K562 (cell line): ENCODE data around the gene PPTC7. TPM values are rescaled to one million over a fixed set of nuclear protein-coding genes. Genes with fewer than 3 reads are reported as not detected.
A peak's percentile ranks its signal among the peaks of the same experiment; 100 is the strongest.
"Not testable (repeated sequence)": the region's sequence is repeated elsewhere in the genome, so short reads cannot be mapped to it uniquely, and the experiment has no call there.

Source experiments
- ATAC-seq: fragments of 200-7000 bp; cut with Tn5 transposase; 3 replicates; pipeline ENCODE4 v1.9.1; 2020; ENCODE audit warnings: moderate library complexity
- BruUV-seq: library from RNA; stranded (reverse); fragments of 400-500 nt; replicated peaks from 2 replicates; lab custom pipeline; 2021; lab: Mats Ljungman, UMichigan
- CTCF ChIA-PET: fragments of 300-600 bp; formaldehyde crosslinking; extraction: SDS; loops from one replicate; lab custom pipeline; 2021; ENCODE audit warnings: low intra/inter-chr PET ratio; lab: Yijun Ruan, JAX
- POLR2A ChIA-PET: fragments of 300-600, 350-650 bp; sonication (Branson Sonifier 250); formaldehyde crosslinking; extraction: SDS; loops from one replicate; lab custom pipeline; 2021; ENCODE audit warnings: antibody characterized with exemption, inconsistent platforms; lab: Yijun Ruan, JAX
- DNase-seq, 4 experiments: peaks; one replicate each; pipeline versions ENCODE4 v3.0.0 to v3.0.0-alpha.2; 2011 to 2018; ENCODE audit warnings: low spot score in 3 of 4, mixed read lengths in 3 of 4; ENCODE audit errors: extremely low read depth in 1 of 4
- FAIRE-seq: peaks from 2 replicates; lab custom pipeline; 2011; peaks lifted over from hg19 to GRCh38; lab: Jason Lieb, UNC
- H2AFZ ChIP-seq: 2 replicates; pipeline ENCODE4 v1.6.0; 2011; ENCODE audit warnings: low read depth, low read length, control low read depth, inconsistent platforms
- H3K27ac ChIP-seq: fragments of 200-600 bp; 3 replicates; pipeline ENCODE4 v1.8.0; 2011; ENCODE audit warnings: low read depth, mild to moderate bottlenecking, control low read depth, inconsistent platforms, low read length, moderate library complexity, mixed read lengths; ENCODE audit errors: extremely low read depth
- H3K27me3 ChIP-seq, 2 experiments: fragments of 300-600 bp in 1 of 2; 2 replicates in 1 of 2; 3 replicates in 1 of 2; pipeline versions ENCODE4 v1.6.0 to v1.8.0; 2011; ENCODE audit warnings: inconsistent platforms in 2 of 2, low read length in 2 of 2, mild to moderate bottlenecking in 1 of 2, mixed read lengths in 1 of 2, moderate library complexity in 1 of 2; ENCODE audit not compliant: control insufficient read depth in 2 of 2, insufficient read depth in 2 of 2
- H3K36me3 ChIP-seq: fragments of 300-600 bp; 3 replicates; pipeline ENCODE4 v1.8.0; 2011; ENCODE audit warnings: mild to moderate bottlenecking, low read length, inconsistent platforms; ENCODE audit not compliant: control insufficient read depth, insufficient read depth
- H3K4me1 ChIP-seq, 2 experiments: fragments of 200-600 bp in 1 of 2; replicated peaks in 1 of 2; 2 replicates in 1 of 2; 3 replicates in 1 of 2; pipeline versions ENCODE4 v1.5.1 to v1.8.0; 2011; ENCODE audit warnings: inconsistent platforms in 2 of 2, low read length in 2 of 2, mild to moderate bottlenecking in 1 of 2, mixed read lengths in 1 of 2, moderate library complexity in 1 of 2; ENCODE audit not compliant: control insufficient read depth in 2 of 2, insufficient read depth in 2 of 2
- H3K4me2 ChIP-seq: 2 replicates; pipeline ENCODE4 v1.6.1; 2011; ENCODE audit warnings: low read length, control low read depth, inconsistent platforms, mixed read lengths; ENCODE audit not compliant: insufficient read depth
- H3K4me3 ChIP-seq: fragments of 200-600 bp; sonication (generic), shearing (Covaris generic); 2 replicates; pipeline ENCODE4 v1.5.1; 2016; ENCODE audit warnings: control low read depth, inconsistent platforms
- H3K79me2 ChIP-seq: fragments of 200-600 bp; 3 replicates; pipeline ENCODE4 v1.8.0; 2011; ENCODE audit warnings: low read length, inconsistent platforms; ENCODE audit not compliant: control insufficient read depth, insufficient read depth
- H3K9ac ChIP-seq, 2 experiments: 2 replicates each; pipeline versions ENCODE4 v1.6.0 to v1.6.1; 2011; ENCODE audit warnings: low read depth in 2 of 2, low read length in 2 of 2, control low read depth in 1 of 2, inconsistent platforms in 1 of 2, mild to moderate bottlenecking in 1 of 2, mixed read lengths in 1 of 2; ENCODE audit not compliant: insufficient read depth in 1 of 2
- H3K9me1 ChIP-seq: one replicate; pipeline ENCODE4 v1.6.0; 2011; ENCODE audit warnings: inconsistent platforms, mild to moderate bottlenecking, low read length, moderate library complexity; ENCODE audit not compliant: control insufficient read depth, insufficient read depth
- H3K9me3 ChIP-seq: replicated peaks from 2 replicates; pipeline ENCODE4 v1.5.1; 2011; ENCODE audit warnings: low read depth, low read length, inconsistent platforms; ENCODE audit not compliant: control insufficient read depth, insufficient read depth
- H4K20me1 ChIP-seq: replicated peaks from 2 replicates; pipeline ENCODE4 v1.6.1; 2011; ENCODE audit warnings: low read length, inconsistent platforms, mixed read lengths; ENCODE audit not compliant: control insufficient read depth, insufficient read depth
- GATAD2A ChIP-seq: fragments of 450-650 bp; IDR thresholded peaks from 2 replicates; pipeline ENCODE4 v1.6.1; 2017
- RBM25 ChIP-seq: fragments of 200-400 bp; formaldehyde crosslinking; IDR thresholded peaks from 2 replicates; pipeline ENCODE4 v1.6.1; 2018; ENCODE audit warnings: low read length, low read depth, moderate library complexity; ENCODE audit not compliant: severe bottlenecking
- ZNF121 ChIP-seq: sonication (generic); formaldehyde crosslinking; conservative IDR thresholded peaks from 2 replicates; pipeline ENCODE4 v1.8.0; 2022; ENCODE audit warnings: missing genetic modification reagents
- ZNF175 ChIP-seq: fragments of 200-800 bp; sonication (Bioruptor generic); IDR thresholded peaks from 2 replicates; pipeline ENCODE4 v1.6.1; 2016; ENCODE audit warnings: low read depth, mild to moderate bottlenecking, missing genetic modification characterization, missing compliant biosample characterization
- ZNF79 ChIP-seq: fragments of 250-450 bp; sonication (Bioruptor Pico); IDR thresholded peaks from 2 replicates; pipeline ENCODE4 v1.4.0; 2020; ENCODE audit warnings: low read depth, mild to moderate bottlenecking, moderate library complexity
- WGBS: fragments of 100-300 bp; shearing (Covaris generic); methylation state at CpG from one replicate; pipeline ENCODE4 v1.1.6; 2016; ENCODE audit warnings: low coverage, mixed read lengths; ENCODE audit not compliant: insufficient coverage; ENCODE audit errors: missing lambda C conversion rate; 5-methylcytosine and 5-hydroxymethylcytosine counted together
- in situ Hi-C: fragments of 300-500 bp; cut with MboI; formaldehyde crosslinking; loops from 4 replicates; pipeline ENCODE4 v1.15.0; 2018; ENCODE audit warnings: inconsistent platforms, mixed read lengths
- intact Hi-C: fragments of 100-400 bp; cut with micrococcal nuclease; formaldehyde crosslinking; loops from 2 replicates; pipeline ENCODE4 v1.14.2; 2022
- polyA plus RNA-seq, 8 experiments: library from polyadenylated mRNA; depleted of rRNA in 4 of 8; stranded (reverse) in 5 of 8; unstranded in 3 of 8; fragments of >200 nt; fragmentation: Nextera tagmentation in 2 of 8; fragmentation: Illumina TruSeq in 1 of 8; extraction: Ambion mirVana in 2 of 8; extraction: Trizol in 1 of 8; gene quantifications; 2 replicates each; pipeline versions ENCODE4 v1.2.1 to v1.2.3, GENCODE V29; 2011 to 2014; ENCODE audit warnings: inconsistent platforms in 1 of 8, missing spikeins in 1 of 8
- total RNA-seq, 7 experiments: library from RNA; depleted of rRNA in 6 of 7; stranded (reverse); fragments of >200 nt in 6 of 7; fragmentation: Illumina TruSeq in 2 of 7; extraction: Trizol in 2 of 7; gene quantifications; 2 replicates each; pipeline versions ENCODE4 v1.2.1 to v1.2.3, GENCODE V29; 2011 to 2021; ENCODE audit warnings: low replicate concordance in 1 of 7

PPTC7 gene
- total and polyA plus RNA-seq, 9 of the 15 experiments (the other 6 are each of a cell fraction or from before 2014, with no cell fraction given), result 2.6 to 23.1 (median 11.9) TPM

GRCh38 chr12:110558945-110559344 lies 24.2 kb downstream of the PPTC7 start:
- H3K27ac ChIP-seq, H3K4me2 ChIP-seq, BruUV-seq, H3K9me1 ChIP-seq, H4K20me1 ChIP-seq, ATAC-seq, H3K27me3 ChIP-seq, H3K36me3 ChIP-seq, H3K9me3 ChIP-seq, DNase-seq, in situ Hi-C loops, FAIRE-seq, H3K9ac ChIP-seq, H3K4me3 ChIP-seq, H2AFZ ChIP-seq: not testable (repeated sequence)
- ChIA-PET CTCF (interaction anchor here (0.7 kb wide), 1 partner anchor 362 kb away, joined by 4 read pairs; no protein-coding TSS in a partner anchor), POLR2A (interaction anchor here (0.6 to 1.1 kb wide), 3 partner anchors 20 to 212 kb away, joined by 3 read pairs; no protein-coding TSS in a partner anchor)
- H3K79me2 ChIP-seq, result peaks cover 97% of the 10 kb centered on the region
- intact Hi-C loops, result loop anchor here (10.0 kb wide), 1 partner anchor 326 kb away; no protein-coding TSS in a partner anchor
- WGBS, result 84% methylated on average over 2 of the region's 2 CpGs
- peaks cover 0 to 12% of the 10 kb centered on the region in 2 experiments; a peak in 4 of 5 replicates for H3K4me1 ChIP-seq

GRCh38 chr12:110557300-110557699 lies 25.8 kb downstream of the PPTC7 start:
- TF ChIP-seq ZNF121, result peak; percentile 71
- no peak for TF ChIP-seq ZNF175 (CRISPR knock-in tag)
- no peak for TF ChIP-seq ZNF79 (CRISPR knock-in tag)
- TF ChIP-seq GATAD2A, result no peak
- peak; percentile 20 for TF ChIP-seq RBM25
- ChIA-PET CTCF (no interaction called here), POLR2A (interaction anchor here (1.2 kb wide), 1 partner anchor 14 kb away, joined by 4 read pairs; no protein-coding TSS in a partner anchor)
- peaks cover 89% of the 10 kb centered on the region for H3K79me2 ChIP-seq
- no TSS peak for BruUV-seq
- no peaks in the 10 kb centered on the region for H3K9me3 ChIP-seq
- H3K9me1 ChIP-seq, result no peaks in the 10 kb centered on the region
- 59% methylated on average over 3 of the region's 3 CpGs for WGBS
- H2AFZ ChIP-seq, result no peak overlapping the region
- ATAC-seq (no peak; the same call in 2 of the 3 replicates), FAIRE-seq (no peak), DNase-seq (no peak)
- 0 out of 2 replicates have a peak, but pooled peaks cover 6% of the 10 kb centered on the region for H4K20me1 ChIP-seq
- H3K27ac ChIP-seq, result no peak overlapping the region
- intact Hi-C loops, result loop anchor here (10.0 kb wide), 1 partner anchor 328 kb away; no protein-coding TSS in a partner anchor
- H3K4me3 ChIP-seq, result no peak overlapping the region
- peaks cover 7% of the 10 kb centered on the region; the same call in 1 of the 3 replicates for H3K36me3 ChIP-seq
- H3K9ac ChIP-seq, result no peak overlapping the region
- H3K27me3 ChIP-seq, result no peaks in the 10 kb centered on the region
- H3K4me1 ChIP-seq, result peaks cover 0 to 12% of the 10 kb centered on the region in 2 experiments; a peak in 4 of 5 replicates
- in situ Hi-C loops, result no loop called here
- H3K4me2 ChIP-seq, result no peak overlapping the region
